Anterior cingulate cortex (tissue), 58 donors: ENCODE data around the gene ID2.

Experiments
- DNase-seq, 58 donors: peaks; one replicate each; lab custom pipeline; 2025; lab: John Stamatoyannopoulos, UW

ID2 gene

GRCh38 chr2:8646731-8647461 lies 35.0 kb upstream of the ID2 start:
- no peak for DNase-seq

- DNase-seq, result no peak
Observed at GRCh38 chr2:8647462-8647857, 34.4 kb upstream of the ID2 start.

GRCh38 chr2:8648441-8649213 lies 33.2 kb upstream of the ID2 start:
- no peak for DNase-seq

- DNase-seq, result no peak
Observed at GRCh38 chr2:8649718-8650117, 32.1 kb upstream of the ID2 start.

- no peak for DNase-seq
Observed at GRCh38 chr2:8650256-8650655, 31.6 kb upstream of the ID2 start.

GRCh38 chr2:8652774-8653426 lies 29.0 kb upstream of the ID2 start:
- DNase-seq, result peak in 1 of 58 donors; percentile 12

- peak in 12 of 58 donors; percentile 10 to 56 (median 23) for DNase-seq
Observed at GRCh38 chr2:8653485-8653884, 28.4 kb upstream of the ID2 start.

GRCh38 chr2:8654041-8654440 lies 27.8 kb upstream of the ID2 start:
- DNase-seq, result no peak

- no peak for DNase-seq
Observed at GRCh38 chr2:8654483-8654882, 27.4 kb upstream of the ID2 start.

GRCh38 chr2:8656160-8656641 lies 25.7 kb upstream of the ID2 start:
- DNase-seq, result no peak

- DNase-seq, result no peak
Observed at GRCh38 chr2:8656811-8657210, 25.0 kb upstream of the ID2 start.

GRCh38 chr2:8657423-8658062 lies 24.3 kb upstream of the ID2 start:
- DNase-seq, result no peak

- DNase-seq, result no peak
Observed at GRCh38 chr2:8658064-8658862, 23.6 kb upstream of the ID2 start.

GRCh38 chr2:8659092-8659734 lies 22.6 kb upstream of the ID2 start:
- no peak for DNase-seq

- no peak for DNase-seq
Observed at GRCh38 chr2:8659735-8660492, 21.9 kb upstream of the ID2 start.

GRCh38 chr2:8661235-8661634 lies 20.6 kb upstream of the ID2 start:
- DNase-seq, result no peak

GRCh38 chr2:8661736-8662135 lies 20.1 kb upstream of the ID2 start:
- DNase-seq, result no peak

- no peak for DNase-seq
Observed at GRCh38 chr2:8662239-8662879, 19.5 kb upstream of the ID2 start.
